Measurements from ENCODE around the gene LRIG1. TPM values are rescaled to one million over a fixed set of nuclear protein-coding genes. Genes with fewer than 3 reads are reported as not detected.

LRIG1 gene
- total and polyA plus RNA-seq, 2 of the 8 experiments (the other 6 are each of a cell fraction or from before 2014, with no cell fraction given) = 78.1 to 88.7 TPM

GRCh38 chr3:66502981-66503380 lies 2.2 kb upstream of the LRIG1 start:
- Histone ChIP-seq H4K91ac (replicated peaks; ENCODE audit: insufficient read length, low read length) (no peak overlapping the region), H2BK120ac (replicated peaks; ENCODE audit: low read depth, low read length) (no peak overlapping the region), H3K4ac (replicated peaks; ENCODE audit: insufficient read length, low read depth, low read length) (no peak overlapping the region), H2BK12ac (ENCODE audit: low read depth, low read length) (no peak overlapping the region), H3K27me3 (replicated peaks in 1 of 4; ENCODE audit: control insufficient read depth in 3 of 4, extremely low read depth in 1 of 4, insufficient read depth in 3 of 4, low read length in 3 of 4) (no peaks in the 10 kb centered on the region), H2BK15ac (ENCODE audit: low read length) (no peak overlapping the region), H3K56ac (replicated peaks; ENCODE audit: insufficient read length, low read depth, low read length) (no peak overlapping the region), H3K18ac (ENCODE audit: extremely low read depth, low read length) (no peak overlapping the region), H4K5ac (ENCODE audit: insufficient read length, low read depth, low read length) (no peak overlapping the region), H3K14ac (ENCODE audit: insufficient read length) (no peak overlapping the region), H3K4me2 (ENCODE audit: insufficient read depth in 1 of 2, low read depth in 2 of 2, low read length in 2 of 2) (no peak overlapping the region), H4K8ac (ENCODE audit: extremely low read depth, insufficient read depth, low read length) (no peak overlapping the region), H3K4me1 (replicated peaks in 1 of 4; ENCODE audit: control insufficient read depth in 3 of 4, insufficient read depth in 4 of 4, low read length in 3 of 4) (peaks cover 3 to 7% (median 5%) of the 10 kb centered on the region in 4 experiments; a peak in 5 of 7 replicates), H2AK5ac (ENCODE audit: low read depth, low read length) (no peak overlapping the region), H3K23me2 (ENCODE audit: low read depth, low read length) (peaks cover 7% of the 10 kb centered on the region), H3K9me3 (ENCODE audit: insufficient read depth in 2 of 2, low read depth in 1 of 2, low read length in 1 of 2) (no peaks in the 10 kb centered on the region), H2BK5ac (ENCODE audit: low read depth, low read length) (no peak overlapping the region), H4K20me1 (replicated peaks in 1 of 2; ENCODE audit: control insufficient read depth in 1 of 2, insufficient read depth in 2 of 2, low read length in 2 of 2) (peaks cover 5 to 7% of the 10 kb centered on the region in 2 experiments), H3K36me3 (ENCODE audit: control insufficient read depth in 2 of 4, insufficient read depth in 4 of 4, low read length in 3 of 4) (no peaks in the 10 kb centered on the region), H3K79me1 (ENCODE audit: low read depth, low read length) (0 out of 2 replicates have a peak, but pooled peaks cover 2% of the 10 kb centered on the region), H2AFZ (ENCODE audit: low read length) (no peak overlapping the region), H3K4me3 (ENCODE audit: extremely low read depth in 1 of 4, insufficient read depth in 2 of 4, low read depth in 3 of 4, low read length in 4 of 4) (no peak overlapping the region), H3K79me2 (ENCODE audit: control insufficient read depth in 1 of 2, insufficient read depth in 2 of 2, low read length in 2 of 2) (peaks cover 18 to 28% of the 10 kb centered on the region in 2 experiments), H3K9ac (replicated peaks in 1 of 4; ENCODE audit: extremely low read depth in 1 of 4, low read depth in 3 of 4, low read length in 3 of 4) (no peak overlapping the region), H3K27ac (ENCODE audit: low read depth, low read length) (no peak overlapping the region), H2BK20ac (ENCODE audit: low read length) (no peak overlapping the region), H3K23ac (ENCODE audit: insufficient read length) (no peak overlapping the region)
- no peak for DNase-seq (ENCODE audit: low read depth in 1 of 2, low spot score in 2 of 2)
- FAIRE-seq = no peak
- CTCF ChIA-PET (ENCODE audit: partially characterized antibody) = interaction anchor here (1.3 kb wide), 1 partner anchor 17 kb away, joined by 3 read pairs; no protein-coding TSS in a partner anchor
- POLR2A ChIA-PET (ENCODE audit: partially characterized antibody) = no interaction called here
- 86% methylated on average over 2 of the region's 2 CpGs; no CpG with 5 or more reads in 1 of the 2 experiments for WGBS, 2 experiments (ENCODE audit: extremely low coverage in 1 of 2, insufficient coverage in 1 of 2, insufficient read length in 1 of 2, insufficient replicate concordance in 2 of 2, low coverage in 1 of 2, low lambda C conversion rate in 2 of 2, missing lambda C conversion rate in 1 of 2)
- no peak for TF ChIP-seq TAF7 (optimal IDR thresholded peaks at IDR 0.05; ENCODE audit: borderline replicate concordance, low read depth, low read length)
